ENCODE data around the gene CACNB2.

CACNB2 gene

DNA sequence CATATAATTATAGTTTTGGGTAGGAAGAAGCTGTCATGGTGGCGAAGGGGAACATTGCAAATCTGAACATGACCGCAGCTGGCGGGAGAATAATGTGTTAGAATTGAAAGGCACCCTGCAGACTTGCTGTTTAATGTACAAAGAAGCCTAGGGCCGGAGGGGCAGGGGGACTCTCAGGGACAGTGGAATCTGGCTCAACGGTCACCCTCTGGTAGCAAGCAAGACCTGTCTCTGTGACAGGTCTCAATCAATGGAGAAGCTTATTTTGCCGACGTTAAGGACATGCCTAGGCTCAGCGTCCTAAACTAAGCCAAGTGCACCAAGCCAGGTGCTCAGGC is 333.9 kb downstream of the CACNB2 start:
- Histone ChIP-seq H3K27ac (ENCODE audit: low read depth, low read length) (no peak overlapping the region), H3K4me2 (ENCODE audit: low read length) (no peak overlapping the region), H4K20me1 (ENCODE audit: control insufficient read depth, insufficient read depth, low read depth, low read length) (no peaks in the 10 kb centered on the region), H3F3A (ENCODE audit: control insufficient read depth, insufficient read depth) (no peaks in the 10 kb centered on the region), H3K9me2 (replicated peaks; ENCODE audit: control insufficient read depth, low read length) (no peaks in the 10 kb centered on the region), H3K4me3 (ENCODE audit: low read length) (no peak overlapping the region), H3K27me3 (ENCODE audit: control insufficient read depth, low read length) (no peaks in the 10 kb centered on the region), H3K9me3 (ENCODE audit: control insufficient read depth, insufficient read depth, low read length) (no peaks in the 10 kb centered on the region), H3K79me2 (ENCODE audit: control insufficient read depth, low read length) (no peaks in the 10 kb centered on the region), H3K4me1 (ENCODE audit: control insufficient read depth, low read length) (peaks cover 12% of the 10 kb centered on the region), H3K36me3 (ENCODE audit: control insufficient read depth, low read length) (no peaks in the 10 kb centered on the region)
- TF ChIP-seq, protein P1, sequence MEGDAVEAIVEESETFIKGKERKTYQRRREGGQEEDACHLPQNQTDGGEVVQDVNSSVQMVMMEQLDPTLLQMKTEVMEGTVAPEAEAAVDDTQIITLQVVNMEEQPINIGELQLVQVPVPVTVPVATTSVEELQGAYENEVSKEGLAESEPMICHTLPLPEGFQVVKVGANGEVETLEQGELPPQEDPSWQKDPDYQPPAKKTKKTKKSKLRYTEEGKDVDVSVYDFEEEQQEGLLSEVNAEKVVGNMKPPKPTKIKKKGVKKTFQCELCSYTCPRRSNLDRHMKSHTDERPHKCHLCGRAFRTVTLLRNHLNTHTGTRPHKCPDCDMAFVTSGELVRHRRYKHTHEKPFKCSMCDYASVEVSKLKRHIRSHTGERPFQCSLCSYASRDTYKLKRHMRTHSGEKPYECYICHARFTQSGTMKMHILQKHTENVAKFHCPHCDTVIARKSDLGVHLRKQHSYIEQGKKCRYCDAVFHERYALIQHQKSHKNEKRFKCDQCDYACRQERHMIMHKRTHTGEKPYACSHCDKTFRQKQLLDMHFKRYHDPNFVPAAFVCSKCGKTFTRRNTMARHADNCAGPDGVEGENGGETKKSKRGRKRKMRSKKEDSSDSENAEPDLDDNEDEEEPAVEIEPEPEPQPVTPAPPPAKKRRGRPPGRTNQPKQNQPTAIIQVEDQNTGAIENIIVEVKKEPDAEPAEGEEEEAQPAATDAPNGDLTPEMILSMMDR (IDR thresholded peaks at IDR 0.05; ENCODE audit: low read depth, low read length, poor library complexity, severe bottlenecking) = no peak

DNA sequence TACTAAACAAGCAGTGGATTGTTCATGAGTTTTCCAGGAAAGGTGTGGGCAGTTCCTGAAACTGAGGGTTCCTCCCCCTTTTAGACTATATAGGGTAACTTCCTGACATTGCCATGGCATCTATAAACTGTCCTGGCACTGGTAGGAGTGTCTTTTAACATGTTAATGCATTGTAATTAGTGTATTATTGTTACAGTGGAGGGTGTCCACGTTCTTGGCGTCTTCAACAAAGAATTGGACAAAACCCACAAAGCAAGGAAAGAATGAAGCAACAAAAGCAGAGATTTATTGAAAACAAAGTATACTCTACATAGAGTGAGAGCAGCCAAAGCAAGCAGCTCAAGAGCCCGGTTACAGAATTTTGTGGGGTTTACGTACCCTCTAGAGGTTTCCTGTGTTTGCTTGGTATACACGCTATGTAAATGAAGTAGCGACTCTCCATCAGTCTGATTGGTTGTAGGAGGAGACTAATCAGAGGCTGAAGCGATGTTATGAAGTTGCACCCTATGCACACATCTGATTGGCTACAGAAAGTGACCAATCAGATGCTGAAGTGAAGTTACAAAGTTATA is 335.9 kb downstream of the CACNB2 start:
- no peaks in the 10 kb centered on the region for H4K20me1 ChIP-seq (ENCODE audit: control insufficient read depth, insufficient read depth, low read depth, low read length)
- no peak overlapping the region for H3K27ac ChIP-seq (ENCODE audit: low read depth, low read length)
- H3K36me3 ChIP-seq (ENCODE audit: control insufficient read depth, low read length) = no peaks in the 10 kb centered on the region
- no peak overlapping the region for H3K4me2 ChIP-seq (ENCODE audit: low read length)
- no peak for TF ChIP-seq EZH2phosphoT487 (IDR thresholded peaks at IDR 0.05; ENCODE audit: borderline replicate concordance, low read length)
- TF ChIP-seq, protein P1 (IDR thresholded peaks at IDR 0.05; ENCODE audit: low read depth, low read length, poor library complexity, severe bottlenecking) = no peak
- H3K9me2 ChIP-seq (replicated peaks; ENCODE audit: control insufficient read depth, low read length) = no peaks in the 10 kb centered on the region
- H3K9me3 ChIP-seq (ENCODE audit: control insufficient read depth, insufficient read depth, low read length) = no peaks in the 10 kb centered on the region
- no peaks in the 10 kb centered on the region for H3K79me2 ChIP-seq (ENCODE audit: control insufficient read depth, low read length)
- H3K4me3 ChIP-seq (ENCODE audit: low read length) = no peak overlapping the region
- no peaks in the 10 kb centered on the region for H3F3A ChIP-seq (ENCODE audit: control insufficient read depth, insufficient read depth)
- H3K27me3 ChIP-seq (ENCODE audit: control insufficient read depth, low read length) = no peaks in the 10 kb centered on the region
- H3K4me1 ChIP-seq (ENCODE audit: control insufficient read depth, low read length) = peaks cover 12% of the 10 kb centered on the region

DNA sequence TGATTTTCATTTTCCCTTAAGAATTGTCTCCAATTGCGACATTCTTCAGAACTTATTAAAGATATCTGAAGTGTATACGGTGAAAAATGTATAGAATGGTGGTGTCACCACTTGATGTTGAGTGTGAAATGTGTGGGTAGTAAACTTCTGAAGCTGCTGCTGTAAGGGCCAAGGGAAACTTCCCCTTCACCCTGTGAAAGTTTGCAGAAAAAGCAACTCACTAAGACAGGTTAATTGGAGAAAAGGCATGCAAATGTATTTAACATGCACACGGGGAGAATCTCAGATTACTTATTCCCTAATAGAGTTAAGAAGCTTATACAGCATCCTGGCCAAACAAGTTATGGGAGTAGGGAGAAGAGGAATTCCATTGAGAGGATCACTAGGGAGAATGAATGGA is 338.1 kb downstream of the CACNB2 start:
- H3K9me2 ChIP-seq (replicated peaks; ENCODE audit: control insufficient read depth, low read length) = no peaks in the 10 kb centered on the region
- no peaks in the 10 kb centered on the region for H3K4me1 ChIP-seq (ENCODE audit: control insufficient read depth, low read length)
- H3K4me2 ChIP-seq (ENCODE audit: low read length) = no peak overlapping the region
- no peaks in the 10 kb centered on the region for H3K9me3 ChIP-seq (ENCODE audit: control insufficient read depth, insufficient read depth, low read length)
- no peaks in the 10 kb centered on the region for H3K79me2 ChIP-seq (ENCODE audit: control insufficient read depth, low read length)
- H3K36me3 ChIP-seq (ENCODE audit: control insufficient read depth, low read length) = no peaks in the 10 kb centered on the region
- H3K4me3 ChIP-seq (ENCODE audit: low read length) = no peak overlapping the region
- no peaks in the 10 kb centered on the region for H3K27me3 ChIP-seq (ENCODE audit: control insufficient read depth, low read length)
- H3K27ac ChIP-seq (ENCODE audit: low read depth, low read length) = no peak overlapping the region
- H4K20me1 ChIP-seq (ENCODE audit: control insufficient read depth, insufficient read depth, low read depth, low read length) = no peaks in the 10 kb centered on the region
- TF ChIP-seq, protein P1 (IDR thresholded peaks at IDR 0.05; ENCODE audit: low read depth, low read length, poor library complexity, severe bottlenecking) = no peak
- no peak for TF ChIP-seq EZH2phosphoT487 (IDR thresholded peaks at IDR 0.05; ENCODE audit: borderline replicate concordance, low read length)
- no peaks in the 10 kb centered on the region for H3F3A ChIP-seq (ENCODE audit: control insufficient read depth, insufficient read depth)

DNA sequence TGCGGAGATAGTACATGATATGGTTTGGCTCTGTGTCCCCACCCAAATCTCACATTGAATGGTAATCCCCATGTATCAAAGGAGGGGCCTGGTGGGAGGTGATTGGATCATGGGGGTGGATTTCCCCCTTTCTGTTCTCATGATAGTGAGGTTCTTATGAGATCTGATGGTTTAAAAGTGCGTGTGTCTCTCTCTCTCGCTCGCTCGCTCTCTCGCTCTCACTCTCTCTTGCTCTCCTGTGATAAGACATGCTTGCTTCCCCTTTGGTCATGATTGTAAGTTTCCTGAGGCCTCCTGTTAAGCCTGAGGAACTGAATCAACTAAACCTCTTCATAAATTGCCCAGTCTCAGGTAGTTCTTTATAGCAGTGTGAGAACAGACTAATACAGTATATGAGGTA is 339.3 kb downstream of the CACNB2 start:
- Histone ChIP-seq H3K4me3 (ENCODE audit: low read length) (no peak overlapping the region), H3K27me3 (ENCODE audit: control insufficient read depth, low read length) (no peaks in the 10 kb centered on the region), H4K20me1 (ENCODE audit: control insufficient read depth, insufficient read depth, low read depth, low read length) (no peaks in the 10 kb centered on the region), H3K27ac (ENCODE audit: low read depth, low read length) (no peak overlapping the region), H3K36me3 (ENCODE audit: control insufficient read depth, low read length) (no peaks in the 10 kb centered on the region), H3K79me2 (ENCODE audit: control insufficient read depth, low read length) (no peaks in the 10 kb centered on the region), H3F3A (ENCODE audit: control insufficient read depth, insufficient read depth) (no peaks in the 10 kb centered on the region), H3K4me1 (ENCODE audit: control insufficient read depth, low read length) (no peaks in the 10 kb centered on the region), H3K9me3 (ENCODE audit: control insufficient read depth, insufficient read depth, low read length) (no peaks in the 10 kb centered on the region), H3K4me2 (ENCODE audit: low read length) (no peak overlapping the region), H3K9me2 (replicated peaks; ENCODE audit: control insufficient read depth, low read length) (no peaks in the 10 kb centered on the region)
- TF ChIP-seq, protein P1 (IDR thresholded peaks at IDR 0.05; ENCODE audit: low read depth, low read length, poor library complexity, severe bottlenecking) = no peak
- no peak for TF ChIP-seq EZH2phosphoT487 (IDR thresholded peaks at IDR 0.05; ENCODE audit: borderline replicate concordance, low read length)

Measured in DOHH2 (cell line).